Psoas muscle (tissue), 8 donors: Measurements from ENCODE around the gene DDOST. TPM values are rescaled to one million over a fixed set of nuclear protein-coding genes. Genes with fewer than 3 reads are reported as not detected.

ENCODE experiments used
- ATAC-seq, 4 donors: fragments of 200-7000 bp; cut with Tn5 transposase; one replicate each; pipeline ENCODE4 v1.9.1; 2020; ENCODE audit warnings: moderate library complexity in 3 of 4, mild to moderate bottlenecking in 2 of 4
- DNase-seq, 2 donors: peaks; one replicate each; pipeline ENCODE4 v3.0.0-alpha.2; 2020
- H3K27ac ChIP-seq: fragments of 200-600 bp; one replicate; pipeline ENCODE4 v1.8.0; 2022
- H3K27me3 ChIP-seq, 3 donors: fragments of 200-600 bp in 1 of 3; one replicate each; pipeline versions ENCODE4 v1.6.1 to v1.8.0; 2013 to 2022; ENCODE audit warnings: low read length in 2 of 3, mild to moderate bottlenecking in 2 of 3, moderate library complexity in 1 of 3; ENCODE audit not compliant: insufficient read depth in 3 of 3
- H3K36me3 ChIP-seq, 2 donors: fragments of 200-600 bp in 1 of 2; one replicate each; pipeline versions ENCODE4 v1.6.1 to v1.8.0; 2013 to 2022; ENCODE audit warnings: low read depth in 1 of 2, mild to moderate bottlenecking in 1 of 2, moderate library complexity in 1 of 2; ENCODE audit not compliant: insufficient read depth in 1 of 2
- H3K4me1 ChIP-seq: fragments of 200-600 bp; one replicate; pipeline ENCODE4 v1.8.0; 2022
- H3K4me3 ChIP-seq: fragments of 200-600 bp; one replicate; pipeline ENCODE4 v1.8.0; 2022; ENCODE audit warnings: mild to moderate bottlenecking
- H3K9me3 ChIP-seq: fragments of 200-600 bp; one replicate; pipeline ENCODE4 v1.8.0; 2022
- WGBS, 3 donors: extraction: QIAGEN DNeasy Blood & Tissue Kit; methylation state at CpG; one replicate each; pipeline versions ENCODE4 v1.1.6 to v1.1.7; 2013; 5-methylcytosine and 5-hydroxymethylcytosine counted together
- intact Hi-C, 2 donors: fragments of 100-400 bp; cut with DNase I; formaldehyde crosslinking; loops; one replicate each; pipeline versions ENCODE4 v1.11.0 to v1.14.2; 2022
- polyA plus RNA-seq, 3 donors: library from polyadenylated mRNA; stranded (reverse); fragments of 200-250 nt; gene quantifications; one replicate each; pipeline ENCODE4 v1.2.3, GENCODE V29; 2013
- total RNA-seq, 4 donors: library from RNA; stranded (reverse); fragmentation: NEBNext Ultra II Directional in 2 of 4; extraction: Animal tissue kit (Norgen Biotek cat#: 25700) in 2 of 4; gene quantifications; one replicate each; pipeline versions ENCODE4 v1.2.1 to v1.2.4, GENCODE V29; 2021 to 2023
- TF ChIP-seq, protein P1 (sequence below): fragments of 200-600 bp; IDR thresholded peaks from one replicate; pipeline ENCODE4 v1.8.0; 2022; ENCODE audit warnings: antibody characterized with exemption
- donor health status: healthy with polysubstance abuse.
- donor health status: DM: no; HTN: no; CAD: no; lungs with moderate emphysema.
- donor health status: Bipolar disorder and iron deficiency.
- donor health status: healthy.
- donor health status: DM: yes; HTN: yes; CAD: no.
- donor health status: DM: no; HTN: no; CAD: no.
- donor health status: DM: no; HTN: no; CAD: no.
- donor health status: DM: yes; HTN: yes; CAD: no.

The DDOST gene
- total and polyA plus RNA-seq, 7 donors: 43.0 to 97.1 (median 63.3) TPM

- peak; percentile 53 to 91 (median 69) for ATAC-seq
- TF ChIP-seq, protein P1, sequence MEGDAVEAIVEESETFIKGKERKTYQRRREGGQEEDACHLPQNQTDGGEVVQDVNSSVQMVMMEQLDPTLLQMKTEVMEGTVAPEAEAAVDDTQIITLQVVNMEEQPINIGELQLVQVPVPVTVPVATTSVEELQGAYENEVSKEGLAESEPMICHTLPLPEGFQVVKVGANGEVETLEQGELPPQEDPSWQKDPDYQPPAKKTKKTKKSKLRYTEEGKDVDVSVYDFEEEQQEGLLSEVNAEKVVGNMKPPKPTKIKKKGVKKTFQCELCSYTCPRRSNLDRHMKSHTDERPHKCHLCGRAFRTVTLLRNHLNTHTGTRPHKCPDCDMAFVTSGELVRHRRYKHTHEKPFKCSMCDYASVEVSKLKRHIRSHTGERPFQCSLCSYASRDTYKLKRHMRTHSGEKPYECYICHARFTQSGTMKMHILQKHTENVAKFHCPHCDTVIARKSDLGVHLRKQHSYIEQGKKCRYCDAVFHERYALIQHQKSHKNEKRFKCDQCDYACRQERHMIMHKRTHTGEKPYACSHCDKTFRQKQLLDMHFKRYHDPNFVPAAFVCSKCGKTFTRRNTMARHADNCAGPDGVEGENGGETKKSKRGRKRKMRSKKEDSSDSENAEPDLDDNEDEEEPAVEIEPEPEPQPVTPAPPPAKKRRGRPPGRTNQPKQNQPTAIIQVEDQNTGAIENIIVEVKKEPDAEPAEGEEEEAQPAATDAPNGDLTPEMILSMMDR: no peak
- Histone ChIP-seq H3K9me3 (no peaks in the 10 kb centered on the region), H3K27ac (peak overlapping the region; percentile 53), H3K36me3 (no peaks in the 10 kb centered on the region), H3K4me1 (peaks cover 10% of the 10 kb centered on the region), H3K4me3 (no peak overlapping the region), H3K27me3 (no peaks in the 10 kb centered on the region)
- WGBS, 3 donors: 32 to 51% (median 38%) methylated on average over 9 of the region's 9 CpGs
- intact Hi-C loops: loop anchor here (5.0 to 10.0 kb wide), 4 partner anchors 33 to 493 kb away; partner anchors contain the start of genes SH2D5 (in 2 of the 2) and HP1BP3 (in 1 of the 2)
- peak in 1 of 2 donors; percentile 69 for DNase-seq
These were observed 38.4 kb upstream of the DDOST start for GRCh38 chr1:20699558-20699957.

GRCh38 chr1:20698195-20698910, 37.2 kb upstream of the DDOST start:
- Histone ChIP-seq H3K36me3 (no peaks in the 10 kb centered on the region), H3K27me3 (no peaks in the 10 kb centered on the region), H3K4me1 (peaks cover 10% of the 10 kb centered on the region), H3K4me3 (no peak overlapping the region), H3K27ac (no peak overlapping the region), H3K9me3 (no peaks in the 10 kb centered on the region)
- TF ChIP-seq, protein P1: no peak
- intact Hi-C loops: loop anchor here (5.0 to 10.0 kb wide), 4 partner anchors 34 to 494 kb away; partner anchors contain the start of genes SH2D5 (in 2 of the 2) and HP1BP3 (in 1 of the 2)
- 88 to 94% (median 93%) methylated on average over 18 of the region's 18 CpGs for WGBS, 3 donors
- no peak for ATAC-seq
- no peak for DNase-seq

DNA sequence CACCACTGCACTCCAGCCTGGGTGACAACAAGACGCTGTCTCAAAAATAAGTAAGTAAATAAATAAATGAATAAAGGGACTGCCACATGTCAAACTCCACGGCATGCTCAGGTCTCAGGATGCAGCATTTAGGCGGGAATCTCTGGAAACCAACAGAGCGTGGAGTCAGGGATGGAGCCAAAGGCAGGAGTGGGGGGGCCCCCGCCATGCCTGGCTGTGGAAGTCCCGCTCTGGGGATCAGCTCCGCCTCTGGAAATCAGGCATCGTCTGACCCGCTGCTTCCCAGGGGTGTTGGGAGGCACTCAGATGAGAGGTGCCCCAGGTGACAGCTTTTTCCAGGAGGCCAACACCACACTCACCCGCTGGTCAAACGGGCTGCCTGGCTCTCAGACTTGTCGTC, 36.4 kb upstream of the DDOST start:
- H3K4me1 ChIP-seq: peaks cover 10% of the 10 kb centered on the region
- H3K36me3 ChIP-seq: no peaks in the 10 kb centered on the region
- ATAC-seq (no peak), DNase-seq (no peak)
- no peak overlapping the region for H3K27ac ChIP-seq
- intact Hi-C loops: loop anchor here (2.0 to 10.0 kb wide), 5 partner anchors 35 to 497 kb away; partner anchors contain the start of genes SH2D5 (in 2 of the 2) and HP1BP3 (in 1 of the 2)
- TF ChIP-seq, protein P1: no peak
- WGBS, 3 donors: 90 to 91% (median 91%) methylated on average over 12 of the region's 12 CpGs
- no peaks in the 10 kb centered on the region for H3K27me3 ChIP-seq
- no peaks in the 10 kb centered on the region for H3K9me3 ChIP-seq
- no peak overlapping the region for H3K4me3 ChIP-seq

DNA sequence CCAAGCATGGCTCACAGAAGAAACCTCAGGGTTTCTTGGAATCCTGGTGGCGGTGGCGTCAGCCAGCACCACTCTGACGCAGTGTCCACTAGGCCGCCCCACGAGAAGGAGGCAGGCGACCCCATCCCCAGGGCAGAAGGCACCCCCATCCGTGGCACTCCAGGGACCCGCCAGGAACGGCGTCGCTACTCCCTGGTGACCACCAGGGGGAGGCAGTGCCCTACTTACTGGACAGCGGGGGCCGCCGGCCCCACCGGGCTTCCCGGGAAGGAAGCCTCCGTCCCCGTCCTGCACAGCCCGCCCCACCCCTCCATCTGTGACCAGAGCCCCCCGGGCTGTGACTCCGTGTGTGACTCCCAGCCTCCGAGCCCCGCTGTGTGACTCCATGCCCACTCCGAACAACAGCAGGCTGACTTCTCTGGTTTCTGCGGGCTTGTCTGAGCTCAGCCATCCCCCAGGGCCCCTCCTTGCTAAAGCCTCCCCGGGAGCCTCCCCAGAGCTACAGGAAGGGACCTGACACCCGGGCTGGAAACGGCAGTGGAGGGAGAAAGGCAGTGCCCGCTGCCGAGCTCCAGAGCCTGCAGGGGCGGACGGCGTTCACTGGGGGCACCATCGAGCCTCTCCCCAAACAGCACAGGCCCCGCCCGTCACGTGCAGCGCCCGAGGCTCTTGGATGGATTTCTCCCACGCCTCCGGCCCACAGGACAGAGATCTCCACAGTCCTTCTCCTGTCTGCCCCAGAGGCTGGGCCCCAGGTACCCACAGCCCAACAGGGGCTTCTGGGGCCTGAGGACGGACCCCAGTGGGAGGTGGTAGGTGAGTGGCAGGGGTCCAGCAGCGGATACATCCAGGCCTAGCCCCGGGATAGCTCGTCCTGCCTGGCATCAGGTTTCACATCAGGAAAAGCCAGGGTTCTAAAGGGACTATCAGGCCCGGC, 35.5 kb upstream of the DDOST start:
- DNase-seq (peak; percentile 88 to 94), ATAC-seq (peak; percentile 87 to 97 (median 91))
- peak overlapping the region; percentile 72 for H3K4me3 ChIP-seq
- no peaks in the 10 kb centered on the region for H3K9me3 ChIP-seq
- no peaks in the 10 kb centered on the region for H3K27me3 ChIP-seq
- intact Hi-C loops: loop anchor here (2.0 to 10.0 kb wide), 5 partner anchors 36 to 498 kb away; partner anchors contain the start of genes SH2D5 (in 2 of the 2) and HP1BP3 (in 1 of the 2)
- H3K4me1 ChIP-seq: peaks cover 10% of the 10 kb centered on the region
- TF ChIP-seq, protein P1: peak; percentile 87
- H3K27ac ChIP-seq: peak overlapping the region; percentile 72
- WGBS, 3 donors: 2 to 3% (median 2%) methylated on average over 35 to 46 of the region's 46 CpGs
- H3K36me3 ChIP-seq: no peaks in the 10 kb centered on the region
